ENCODE results near the gene UMOD.

GRCh38 chr16:20298452-20298851 is 54.1 kb downstream of the UMOD start:
- TF ChIP-seq CTCF (IDR thresholded peaks at IDR 0.05; ENCODE audit: low read depth, low read length, poor library complexity, severe bottlenecking) = no peak
- no peak for TF ChIP-seq EZH2phosphoT487 (IDR thresholded peaks at IDR 0.05; ENCODE audit: borderline replicate concordance, low read length)

All from DOHH2 (cell line).